ENCODE data around the gene ARL4A.
A peak's percentile ranks its signal among the peaks of the same experiment; 100 is the strongest.

ARL4A gene

DNA sequence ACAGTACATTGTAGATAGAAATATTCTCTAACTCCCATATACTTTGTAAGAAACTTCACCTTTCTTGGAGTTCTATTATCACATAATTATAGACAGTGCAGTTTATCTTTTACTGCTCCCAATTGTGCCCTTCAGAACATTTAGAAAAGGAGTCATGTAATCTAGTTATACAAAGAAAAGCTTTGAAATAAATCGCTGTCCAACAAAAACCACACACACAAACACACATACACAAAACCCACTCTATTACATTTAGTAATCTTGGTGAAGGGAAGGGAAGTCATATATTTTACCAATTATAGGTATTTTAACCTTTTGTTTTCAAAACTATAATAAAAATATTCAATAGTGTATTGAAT is 26.9 kb downstream of the ARL4A start:
- H2BK120ac ChIP-seq (ENCODE audit: insufficient read depth, low read length, poor library complexity) = no peak overlapping the region
- no peak overlapping the region for H3K4me3 ChIP-seq (ENCODE audit: low read depth, low read length)
- H4K8ac ChIP-seq (ENCODE audit: low read depth, low read length) = no peak overlapping the region
- H3K23ac ChIP-seq (ENCODE audit: low read length) = no peak overlapping the region
- no peak overlapping the region for H2BK12ac ChIP-seq (ENCODE audit: low read length)
- H3K18ac ChIP-seq (ENCODE audit: low read length) = no peak overlapping the region
- no peak overlapping the region for H4K12ac ChIP-seq (ENCODE audit: low read depth, low read length)
- H3K27me3 ChIP-seq (ENCODE audit: insufficient read depth, low read length) = no peaks in the 10 kb centered on the region
- H3K79me1 ChIP-seq (ENCODE audit: low read length) = peaks cover 2% of the 10 kb centered on the region
- H4K91ac ChIP-seq (ENCODE audit: low read depth, low read length) = no peak overlapping the region
- no peak overlapping the region for H2BK5ac ChIP-seq (ENCODE audit: low read depth, low read length, poor library complexity)
- H3K4me1 ChIP-seq (ENCODE audit: control insufficient read depth in 1 of 2, insufficient read depth in 2 of 2, low read length in 2 of 2) = peaks cover 5 to 6% of the 10 kb centered on the region in 2 experiments
- no CpG with 5 or more reads among the region's 1 CpG for WGBS (ENCODE audit: extremely low coverage, insufficient coverage, insufficient read length)
- H3K4ac ChIP-seq (ENCODE audit: low read depth, low read length) = no peak overlapping the region
- no peaks in the 10 kb centered on the region for H3K36me3 ChIP-seq (ENCODE audit: control insufficient read depth in 1 of 2, insufficient read depth in 2 of 2, low read length in 2 of 2)
- no peak overlapping the region for H3K14ac ChIP-seq (ENCODE audit: low read length)
- no peaks in the 10 kb centered on the region for H3K79me2 ChIP-seq (ENCODE audit: control insufficient read depth, insufficient read depth, low read length, poor library complexity)
- H3K27ac ChIP-seq (ENCODE audit: low read depth, low read length) = no peak overlapping the region
- H3K4me2 ChIP-seq (ENCODE audit: low read length) = no peak overlapping the region
- no peak overlapping the region for H3K9ac ChIP-seq (ENCODE audit: low read length)
- H2AFZ ChIP-seq (ENCODE audit: insufficient read depth, low read length, poor library complexity) = no peak overlapping the region
- DNase-seq = no peak
- H3K9me3 ChIP-seq (ENCODE audit: insufficient read depth, low read depth, low read length) = no peaks in the 10 kb centered on the region
- H2AK5ac ChIP-seq (ENCODE audit: low read length) = no peak overlapping the region

DNA sequence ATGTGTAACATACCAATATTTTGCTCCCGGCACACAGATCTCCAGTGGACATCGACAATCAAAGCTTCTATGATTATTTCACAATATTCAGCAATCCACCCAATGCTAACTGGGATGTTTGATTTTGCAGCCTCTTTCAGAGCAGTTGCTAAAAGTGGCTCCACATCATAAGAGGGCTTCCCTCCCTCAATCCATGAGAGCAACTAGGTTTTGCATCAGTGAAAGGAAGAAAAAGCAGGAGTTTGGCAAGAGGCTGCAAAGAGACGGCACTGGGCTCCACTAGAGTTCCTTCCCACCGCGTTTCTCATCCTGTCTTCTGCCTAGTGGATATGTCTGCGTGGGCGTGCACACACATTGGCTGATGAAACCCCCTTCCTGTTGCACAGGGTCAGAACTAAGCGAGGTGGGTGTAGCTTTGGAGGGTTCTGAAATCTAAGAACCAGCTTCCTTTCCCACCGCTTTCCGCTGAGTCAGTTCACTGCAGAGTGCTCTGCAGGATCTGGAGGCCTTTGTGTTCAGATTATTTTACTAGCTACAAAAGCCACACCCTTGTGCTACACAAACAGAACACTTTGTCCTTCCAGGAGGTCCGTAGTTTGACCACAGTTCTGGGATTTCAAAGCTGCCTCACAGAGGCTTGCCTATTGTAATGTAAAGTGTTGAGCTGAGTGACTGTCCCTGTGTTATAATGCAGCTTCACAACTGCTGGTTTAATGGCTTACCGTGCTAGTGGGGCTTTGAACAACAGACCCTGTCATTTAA is 28.1 kb downstream of the ARL4A start:
- Histone ChIP-seq H2AK5ac (ENCODE audit: low read length) (no peak overlapping the region), H3K27me3 (ENCODE audit: insufficient read depth, low read length) (no peaks in the 10 kb centered on the region), H3K79me1 (ENCODE audit: low read length) (peaks cover 2% of the 10 kb centered on the region), H3K9ac (ENCODE audit: low read length) (no peak overlapping the region), H3K79me2 (ENCODE audit: control insufficient read depth, insufficient read depth, low read length, poor library complexity) (no peaks in the 10 kb centered on the region), H3K14ac (ENCODE audit: low read length) (no peak overlapping the region), H3K23ac (ENCODE audit: low read length) (no peak overlapping the region), H4K91ac (ENCODE audit: low read depth, low read length) (no peak overlapping the region), H3K4me1 (ENCODE audit: control insufficient read depth in 1 of 2, insufficient read depth in 2 of 2, low read length in 2 of 2) (peaks cover 5 to 6% of the 10 kb centered on the region in 2 experiments), H3K36me3 (ENCODE audit: control insufficient read depth in 1 of 2, insufficient read depth in 2 of 2, low read length in 2 of 2) (no peaks in the 10 kb centered on the region), H2BK5ac (ENCODE audit: low read depth, low read length, poor library complexity) (no peak overlapping the region), H3K4me2 (ENCODE audit: low read length) (peak overlapping the region; percentile 32), H2AFZ (ENCODE audit: insufficient read depth, low read length, poor library complexity) (peak overlapping the region; percentile 31), H4K12ac (ENCODE audit: low read depth, low read length) (no peak overlapping the region), H3K4me3 (ENCODE audit: low read depth, low read length) (no peak overlapping the region), H2BK120ac (ENCODE audit: insufficient read depth, low read length, poor library complexity) (no peak overlapping the region), H2BK12ac (ENCODE audit: low read length) (no peak overlapping the region), H3K18ac (ENCODE audit: low read length) (no peak overlapping the region), H3K4ac (ENCODE audit: low read depth, low read length) (no peak overlapping the region), H4K8ac (ENCODE audit: low read depth, low read length) (no peak overlapping the region), H3K27ac (ENCODE audit: low read depth, low read length) (peak overlapping the region; percentile 25), H3K9me3 (ENCODE audit: insufficient read depth, low read depth, low read length) (no peaks in the 10 kb centered on the region)
- WGBS (ENCODE audit: extremely low coverage, insufficient coverage, insufficient read length) = no CpG with 5 or more reads among the region's 12 CpGs
- DNase-seq = peak; percentile 6 to 15

DNA sequence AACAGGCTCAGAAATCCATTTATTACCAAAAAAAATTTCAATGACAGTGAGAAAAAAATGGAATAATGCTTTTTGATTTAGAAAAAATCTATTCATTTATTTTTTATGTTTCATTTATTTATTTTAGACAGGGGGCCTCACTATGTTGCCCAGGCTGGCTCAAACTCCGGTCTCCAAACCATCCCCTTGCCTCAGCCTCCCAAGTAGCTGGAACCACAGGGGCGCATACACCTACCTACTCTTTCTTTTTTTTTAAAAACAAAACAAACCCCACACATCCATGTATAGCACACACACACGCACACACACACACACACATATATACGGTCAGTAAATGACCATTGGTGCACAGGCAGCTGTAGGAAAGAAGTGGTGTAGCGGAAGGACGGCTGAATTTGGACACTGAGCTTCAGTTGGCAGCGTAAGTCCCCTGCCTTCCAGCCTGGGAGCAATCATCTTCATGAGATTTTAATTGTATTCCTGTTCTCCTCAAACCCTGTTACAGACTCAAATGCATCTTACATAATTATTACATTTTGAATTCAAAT is 28.8 kb downstream of the ARL4A start:
- no peak overlapping the region for H2AFZ ChIP-seq (ENCODE audit: insufficient read depth, low read length, poor library complexity)
- peak overlapping the region; percentile 20 for H3K14ac ChIP-seq (ENCODE audit: low read length)
- H4K8ac ChIP-seq (ENCODE audit: low read depth, low read length) = peak overlapping the region; percentile 85
- H3K4me3 ChIP-seq (ENCODE audit: low read depth, low read length) = no peak overlapping the region
- H3K27ac ChIP-seq (ENCODE audit: low read depth, low read length) = peak overlapping the region; percentile 39
- no peaks in the 10 kb centered on the region for H3K36me3 ChIP-seq (ENCODE audit: control insufficient read depth in 1 of 2, insufficient read depth in 2 of 2, low read length in 2 of 2)
- H3K18ac ChIP-seq (ENCODE audit: low read length) = no peak overlapping the region
- no peaks in the 10 kb centered on the region for H3K9me3 ChIP-seq (ENCODE audit: insufficient read depth, low read depth, low read length)
- H2BK12ac ChIP-seq (ENCODE audit: low read length) = peak overlapping the region; percentile 87
- peak overlapping the region; percentile 95 for H2AK5ac ChIP-seq (ENCODE audit: low read length)
- H3K4me2 ChIP-seq (ENCODE audit: low read length) = peak overlapping the region; percentile 32
- no peak overlapping the region for H3K9ac ChIP-seq (ENCODE audit: low read length)
- H3K27me3 ChIP-seq (ENCODE audit: insufficient read depth, low read length) = no peaks in the 10 kb centered on the region
- DNase-seq = no peak
- no peaks in the 10 kb centered on the region for H3K79me2 ChIP-seq (ENCODE audit: control insufficient read depth, insufficient read depth, low read length, poor library complexity)
- no CpG with 5 or more reads among the region's 7 CpGs for WGBS (ENCODE audit: extremely low coverage, insufficient coverage, insufficient read length)
- H3K4me1 ChIP-seq (ENCODE audit: control insufficient read depth in 1 of 2, insufficient read depth in 2 of 2, low read length in 2 of 2) = peaks cover 5 to 6% of the 10 kb centered on the region in 2 experiments
- no peak overlapping the region for H3K23ac ChIP-seq (ENCODE audit: low read length)
- peak overlapping the region; percentile 64 for H3K4ac ChIP-seq (ENCODE audit: low read depth, low read length)
- H4K12ac ChIP-seq (ENCODE audit: low read depth, low read length) = no peak overlapping the region
- H3K79me1 ChIP-seq (ENCODE audit: low read length) = peaks cover 2% of the 10 kb centered on the region
- no peak overlapping the region for H2BK5ac ChIP-seq (ENCODE audit: low read depth, low read length, poor library complexity)
- H4K91ac ChIP-seq (ENCODE audit: low read depth, low read length) = peak overlapping the region; percentile 80
- peak overlapping the region; percentile 76 for H2BK120ac ChIP-seq (ENCODE audit: insufficient read depth, low read length, poor library complexity)

DNA sequence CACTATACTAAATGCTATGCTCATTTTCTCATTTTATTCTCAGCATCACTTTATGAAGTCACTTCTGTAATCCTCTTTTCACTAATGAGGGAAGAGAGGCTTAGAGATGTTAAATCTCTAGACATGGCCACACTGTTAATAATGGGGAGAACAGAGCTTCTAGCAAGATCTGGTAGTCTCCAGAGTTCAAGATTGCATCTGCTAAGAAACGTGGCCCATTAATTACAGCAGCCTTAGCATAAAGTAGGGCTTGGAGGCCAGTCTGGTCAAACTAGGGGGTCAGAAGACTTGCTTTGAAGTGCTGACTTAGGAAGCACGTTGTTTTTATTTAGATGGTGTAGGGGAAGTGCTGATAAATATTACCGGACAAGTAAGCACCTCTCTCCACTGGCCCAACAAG is 29.3 kb downstream of the ARL4A start:
- Histone ChIP-seq H3K23ac (ENCODE audit: low read length) (no peak overlapping the region), H2AFZ (ENCODE audit: insufficient read depth, low read length, poor library complexity) (no peak overlapping the region), H3K9me3 (ENCODE audit: insufficient read depth, low read depth, low read length) (no peaks in the 10 kb centered on the region), H3K4me2 (ENCODE audit: low read length) (no peak overlapping the region), H3K4ac (ENCODE audit: low read depth, low read length) (no peak overlapping the region), H4K8ac (ENCODE audit: low read depth, low read length) (no peak overlapping the region), H3K4me1 (ENCODE audit: control insufficient read depth in 1 of 2, insufficient read depth in 2 of 2, low read length in 2 of 2) (peaks cover 5 to 6% of the 10 kb centered on the region in 2 experiments), H2BK5ac (ENCODE audit: low read depth, low read length, poor library complexity) (no peak overlapping the region), H3K79me2 (ENCODE audit: control insufficient read depth, insufficient read depth, low read length, poor library complexity) (no peaks in the 10 kb centered on the region), H2BK12ac (ENCODE audit: low read length) (no peak overlapping the region), H3K4me3 (ENCODE audit: low read depth, low read length) (no peak overlapping the region), H3K27ac (ENCODE audit: low read depth, low read length) (no peak overlapping the region), H3K14ac (ENCODE audit: low read length) (no peak overlapping the region), H3K18ac (ENCODE audit: low read length) (no peak overlapping the region), H3K36me3 (ENCODE audit: control insufficient read depth in 1 of 2, insufficient read depth in 2 of 2, low read length in 2 of 2) (no peaks in the 10 kb centered on the region), H3K9ac (ENCODE audit: low read length) (no peak overlapping the region), H3K27me3 (ENCODE audit: insufficient read depth, low read length) (no peaks in the 10 kb centered on the region), H2BK120ac (ENCODE audit: insufficient read depth, low read length, poor library complexity) (no peak overlapping the region), H2AK5ac (ENCODE audit: low read length) (no peak overlapping the region), H4K91ac (ENCODE audit: low read depth, low read length) (no peak overlapping the region), H4K12ac (ENCODE audit: low read depth, low read length) (no peak overlapping the region), H3K79me1 (ENCODE audit: low read length) (peaks cover 2% of the 10 kb centered on the region)
- WGBS (ENCODE audit: extremely low coverage, insufficient coverage, insufficient read length) = no CpG with 5 or more reads among the region's 3 CpGs
- no peak for DNase-seq
